ENCODE measurements around the gene CMPK1.

CMPK1 gene

DNA sequence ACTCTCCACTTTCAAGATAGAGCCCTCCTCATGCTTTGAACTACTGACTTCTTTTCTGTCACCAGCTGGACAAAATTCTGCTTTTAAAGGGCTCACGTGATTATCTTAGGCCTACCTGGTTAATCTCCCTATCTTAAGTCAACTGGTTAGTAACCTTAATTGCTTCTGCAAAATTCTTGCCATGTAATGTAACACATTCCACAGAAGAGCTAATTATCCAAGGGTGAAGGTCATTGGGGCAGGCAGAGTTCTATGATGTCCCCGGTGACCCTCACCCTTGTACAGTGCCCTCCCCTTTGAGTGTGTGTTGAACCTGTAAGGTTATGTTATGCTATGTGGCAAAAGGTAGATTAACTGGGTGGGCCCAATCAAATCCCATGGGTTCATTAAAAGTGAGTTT is 57.3 kb downstream of the CMPK1 start:
- TF ChIP-seq, protein P1, sequence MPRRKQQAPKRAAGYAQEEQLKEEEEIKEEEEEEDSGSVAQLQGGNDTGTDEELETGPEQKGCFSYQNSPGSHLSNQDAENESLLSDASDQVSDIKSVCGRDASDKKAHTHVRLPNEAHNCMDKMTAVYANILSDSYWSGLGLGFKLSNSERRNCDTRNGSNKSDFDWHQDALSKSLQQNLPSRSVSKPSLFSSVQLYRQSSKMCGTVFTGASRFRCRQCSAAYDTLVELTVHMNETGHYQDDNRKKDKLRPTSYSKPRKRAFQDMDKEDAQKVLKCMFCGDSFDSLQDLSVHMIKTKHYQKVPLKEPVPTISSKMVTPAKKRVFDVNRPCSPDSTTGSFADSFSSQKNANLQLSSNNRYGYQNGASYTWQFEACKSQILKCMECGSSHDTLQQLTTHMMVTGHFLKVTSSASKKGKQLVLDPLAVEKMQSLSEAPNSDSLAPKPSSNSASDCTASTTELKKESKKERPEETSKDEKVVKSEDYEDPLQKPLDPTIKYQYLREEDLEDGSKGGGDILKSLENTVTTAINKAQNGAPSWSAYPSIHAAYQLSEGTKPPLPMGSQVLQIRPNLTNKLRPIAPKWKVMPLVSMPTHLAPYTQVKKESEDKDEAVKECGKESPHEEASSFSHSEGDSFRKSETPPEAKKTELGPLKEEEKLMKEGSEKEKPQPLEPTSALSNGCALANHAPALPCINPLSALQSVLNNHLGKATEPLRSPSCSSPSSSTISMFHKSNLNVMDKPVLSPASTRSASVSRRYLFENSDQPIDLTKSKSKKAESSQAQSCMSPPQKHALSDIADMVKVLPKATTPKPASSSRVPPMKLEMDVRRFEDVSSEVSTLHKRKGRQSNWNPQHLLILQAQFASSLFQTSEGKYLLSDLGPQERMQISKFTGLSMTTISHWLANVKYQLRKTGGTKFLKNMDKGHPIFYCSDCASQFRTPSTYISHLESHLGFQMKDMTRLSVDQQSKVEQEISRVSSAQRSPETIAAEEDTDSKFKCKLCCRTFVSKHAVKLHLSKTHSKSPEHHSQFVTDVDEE (CRISPR knock-in tag; IDR thresholded peaks at IDR 0.05): no peak
- TF ChIP-seq GLIS3 (CRISPR knock-in tag; IDR thresholded peaks at IDR 0.05): no peak
- TF ChIP-seq SNAI2 (CRISPR knock-in tag; IDR thresholded peaks at IDR 0.05): no peak
- TF ChIP-seq ZNF565 (CRISPR knock-in tag; conservative IDR thresholded peaks at IDR 0.05; ENCODE audit: low read depth): no peak
- TF ChIP-seq, protein P2, sequence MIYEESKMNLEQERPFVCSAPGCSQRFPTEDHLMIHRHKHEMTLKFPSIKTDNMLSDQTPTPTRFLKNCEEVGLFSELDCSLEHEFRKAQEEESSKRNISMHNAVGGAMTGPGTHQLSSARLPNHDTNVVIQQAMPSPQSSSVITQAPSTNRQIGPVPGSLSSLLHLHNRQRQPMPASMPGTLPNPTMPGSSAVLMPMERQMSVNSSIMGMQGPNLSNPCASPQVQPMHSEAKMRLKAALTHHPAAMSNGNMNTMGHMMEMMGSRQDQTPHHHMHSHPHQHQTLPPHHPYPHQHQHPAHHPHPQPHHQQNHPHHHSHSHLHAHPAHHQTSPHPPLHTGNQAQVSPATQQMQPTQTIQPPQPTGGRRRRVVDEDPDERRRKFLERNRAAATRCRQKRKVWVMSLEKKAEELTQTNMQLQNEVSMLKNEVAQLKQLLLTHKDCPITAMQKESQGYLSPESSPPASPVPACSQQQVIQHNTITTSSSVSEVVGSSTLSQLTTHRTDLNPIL (CRISPR knock-in tag; IDR thresholded peaks at IDR 0.05; ENCODE audit: low read depth): no peak
- no peak for TF ChIP-seq ZFP3 (CRISPR knock-in tag; IDR thresholded peaks at IDR 0.05)
- TF ChIP-seq ISL1 (CRISPR knock-in tag; IDR thresholded peaks at IDR 0.05): no peak
- TF ChIP-seq, protein P3, sequence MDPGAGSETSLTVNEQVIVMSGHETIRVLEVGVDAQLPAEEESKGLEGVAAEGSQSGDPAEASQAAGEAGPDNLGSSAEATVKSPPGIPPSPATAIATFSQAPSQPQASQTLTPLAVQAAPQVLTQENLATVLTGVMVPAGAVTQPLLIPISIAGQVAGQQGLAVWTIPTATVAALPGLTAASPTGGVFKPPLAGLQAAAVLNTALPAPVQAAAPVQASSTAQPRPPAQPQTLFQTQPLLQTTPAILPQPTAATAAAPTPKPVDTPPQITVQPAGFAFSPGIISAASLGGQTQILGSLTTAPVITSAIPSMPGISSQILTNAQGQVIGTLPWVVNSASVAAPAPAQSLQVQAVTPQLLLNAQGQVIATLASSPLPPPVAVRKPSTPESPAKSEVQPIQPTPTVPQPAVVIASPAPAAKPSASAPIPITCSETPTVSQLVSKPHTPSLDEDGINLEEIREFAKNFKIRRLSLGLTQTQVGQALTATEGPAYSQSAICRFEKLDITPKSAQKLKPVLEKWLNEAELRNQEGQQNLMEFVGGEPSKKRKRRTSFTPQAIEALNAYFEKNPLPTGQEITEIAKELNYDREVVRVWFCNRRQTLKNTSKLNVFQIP (CRISPR knock-in tag; IDR thresholded peaks at IDR 0.05; ENCODE audit: borderline replicate concordance, low read depth): no peak
- no peak for TF ChIP-seq RARB (CRISPR knock-in tag; IDR thresholded peaks at IDR 0.05)
- ATAC-seq: no peak

DNA sequence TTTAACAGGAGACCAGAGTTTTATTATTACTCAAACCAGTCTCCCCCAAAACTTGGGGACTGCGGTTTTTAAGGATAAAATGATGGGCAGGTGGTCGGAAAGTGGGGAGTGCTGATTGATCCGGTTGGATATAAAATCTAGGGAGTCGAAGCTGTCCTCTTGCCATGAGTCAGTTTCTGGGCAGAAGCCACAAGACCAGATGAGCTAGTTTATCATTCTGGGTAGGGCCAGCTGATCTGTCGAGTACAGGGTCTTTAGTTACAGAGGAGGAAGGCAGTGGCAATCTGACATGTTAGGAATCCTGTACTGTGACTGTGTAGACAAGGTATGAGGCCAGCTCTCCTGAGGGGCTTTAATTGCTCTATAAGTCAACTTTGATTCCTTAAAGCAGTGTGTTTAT is 59.6 kb downstream of the CMPK1 start:
- TF ChIP-seq ISL1 (CRISPR knock-in tag; IDR thresholded peaks at IDR 0.05): no peak
- TF ChIP-seq RARB (CRISPR knock-in tag; IDR thresholded peaks at IDR 0.05): no peak
- no peak for TF ChIP-seq ZFP3 (CRISPR knock-in tag; IDR thresholded peaks at IDR 0.05)
- TF ChIP-seq PPARA (CRISPR knock-in tag; IDR thresholded peaks at IDR 0.05; ENCODE audit: borderline replicate concordance): no peak
- TF ChIP-seq OSR1 (CRISPR knock-in tag; IDR thresholded peaks at IDR 0.05): no peak
- TF ChIP-seq, protein P2 (CRISPR knock-in tag; IDR thresholded peaks at IDR 0.05; ENCODE audit: low read depth): no peak
- TF ChIP-seq ZNF565 (CRISPR knock-in tag; conservative IDR thresholded peaks at IDR 0.05; ENCODE audit: low read depth): no peak
- TF ChIP-seq GLIS3 (CRISPR knock-in tag; IDR thresholded peaks at IDR 0.05): no peak
- no peak for TF ChIP-seq TOX (CRISPR knock-in tag; IDR thresholded peaks at IDR 0.05; ENCODE audit: borderline replicate concordance)
- TF ChIP-seq, protein P1 (CRISPR knock-in tag; IDR thresholded peaks at IDR 0.05): no peak
- TF ChIP-seq SNAI2 (CRISPR knock-in tag; IDR thresholded peaks at IDR 0.05): no peak
- TF ChIP-seq ESRRG (CRISPR knock-in tag; IDR thresholded peaks at IDR 0.05): no peak
- TF ChIP-seq ARNTL (CRISPR knock-in tag; IDR thresholded peaks at IDR 0.05; ENCODE audit: borderline replicate concordance, low read depth): no peak
- no peak for TF ChIP-seq ZNF70 (CRISPR knock-in tag; IDR thresholded peaks at IDR 0.05)
- no peak for TF ChIP-seq BACH2 (CRISPR knock-in tag; IDR thresholded peaks at IDR 0.05; ENCODE audit: borderline replicate concordance)
- ATAC-seq: no peak

DNA sequence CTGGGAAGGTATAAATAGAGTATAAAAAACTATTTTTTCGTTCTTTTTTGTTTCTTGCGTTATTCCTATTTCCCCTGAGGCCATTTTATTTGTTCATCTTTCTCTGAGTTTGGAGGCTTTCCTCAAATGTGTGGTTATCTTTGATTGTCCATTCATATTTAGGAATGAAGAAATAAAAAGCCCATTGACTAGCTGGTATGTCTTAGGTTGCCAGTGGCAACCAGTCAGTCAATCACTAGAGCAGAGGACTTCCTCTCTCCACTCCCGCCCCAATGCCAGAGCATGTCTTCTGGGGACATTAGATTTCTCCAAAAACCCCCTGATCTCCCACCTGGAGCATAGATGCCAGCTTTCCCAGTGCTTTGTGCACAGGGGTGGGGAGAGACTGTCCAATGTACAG is 61.8 kb downstream of the CMPK1 start:
- ATAC-seq: no peak
- no peak for TF ChIP-seq SNAI2 (CRISPR knock-in tag; IDR thresholded peaks at IDR 0.05)
- TF ChIP-seq TOX (CRISPR knock-in tag; IDR thresholded peaks at IDR 0.05; ENCODE audit: borderline replicate concordance): no peak
- TF ChIP-seq ZNF70 (CRISPR knock-in tag; IDR thresholded peaks at IDR 0.05): no peak
- no peak for TF ChIP-seq ISL1 (CRISPR knock-in tag; IDR thresholded peaks at IDR 0.05)
- TF ChIP-seq ZFP3 (CRISPR knock-in tag; IDR thresholded peaks at IDR 0.05): no peak
- no peak for TF ChIP-seq CSDC2 (CRISPR knock-in tag; IDR thresholded peaks at IDR 0.05)
- no peak for TF ChIP-seq ZC3H10 (CRISPR knock-in tag; IDR thresholded peaks at IDR 0.05)
- TF ChIP-seq, protein P4, sequence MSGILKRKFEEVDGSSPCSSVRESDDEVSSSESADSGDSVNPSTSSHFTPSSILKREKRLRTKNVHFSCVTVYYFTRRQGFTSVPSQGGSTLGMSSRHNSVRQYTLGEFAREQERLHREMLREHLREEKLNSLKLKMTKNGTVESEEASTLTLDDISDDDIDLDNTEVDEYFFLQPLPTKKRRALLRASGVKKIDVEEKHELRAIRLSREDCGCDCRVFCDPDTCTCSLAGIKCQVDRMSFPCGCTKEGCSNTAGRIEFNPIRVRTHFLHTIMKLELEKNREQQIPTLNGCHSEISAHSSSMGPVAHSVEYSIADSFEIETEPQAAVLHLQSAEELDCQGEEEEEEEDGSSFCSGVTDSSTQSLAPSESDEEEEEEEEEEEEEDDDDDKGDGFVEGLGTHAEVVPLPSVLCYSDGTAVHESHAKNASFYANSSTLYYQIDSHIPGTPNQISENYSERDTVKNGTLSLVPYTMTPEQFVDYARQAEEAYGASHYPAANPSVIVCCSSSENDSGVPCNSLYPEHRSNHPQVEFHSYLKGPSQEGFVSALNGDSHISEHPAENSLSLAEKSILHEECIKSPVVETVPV (CRISPR knock-in tag; IDR thresholded peaks at IDR 0.05): no peak
- no peak for TF ChIP-seq ZFP30 (CRISPR knock-in tag; IDR thresholded peaks at IDR 0.05)
- TF ChIP-seq ESRRG (CRISPR knock-in tag; IDR thresholded peaks at IDR 0.05): no peak
- no peak for TF ChIP-seq BACH2 (CRISPR knock-in tag; IDR thresholded peaks at IDR 0.05; ENCODE audit: borderline replicate concordance)
- TF ChIP-seq, protein P5, sequence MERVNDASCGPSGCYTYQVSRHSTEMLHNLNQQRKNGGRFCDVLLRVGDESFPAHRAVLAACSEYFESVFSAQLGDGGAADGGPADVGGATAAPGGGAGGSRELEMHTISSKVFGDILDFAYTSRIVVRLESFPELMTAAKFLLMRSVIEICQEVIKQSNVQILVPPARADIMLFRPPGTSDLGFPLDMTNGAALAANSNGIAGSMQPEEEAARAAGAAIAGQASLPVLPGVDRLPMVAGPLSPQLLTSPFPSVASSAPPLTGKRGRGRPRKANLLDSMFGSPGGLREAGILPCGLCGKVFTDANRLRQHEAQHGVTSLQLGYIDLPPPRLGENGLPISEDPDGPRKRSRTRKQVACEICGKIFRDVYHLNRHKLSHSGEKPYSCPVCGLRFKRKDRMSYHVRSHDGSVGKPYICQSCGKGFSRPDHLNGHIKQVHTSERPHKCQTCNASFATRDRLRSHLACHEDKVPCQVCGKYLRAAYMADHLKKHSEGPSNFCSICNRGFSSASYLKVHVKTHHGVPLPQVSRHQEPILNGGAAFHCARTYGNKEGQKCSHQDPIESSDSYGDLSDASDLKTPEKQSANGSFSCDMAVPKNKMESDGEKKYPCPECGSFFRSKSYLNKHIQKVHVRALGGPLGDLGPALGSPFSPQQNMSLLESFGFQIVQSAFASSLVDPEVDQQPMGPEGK (CRISPR knock-in tag; IDR thresholded peaks at IDR 0.05; ENCODE audit: borderline replicate concordance): no peak
- no peak for TF ChIP-seq PPARA (CRISPR knock-in tag; IDR thresholded peaks at IDR 0.05; ENCODE audit: borderline replicate concordance)
- TF ChIP-seq ZNF565 (CRISPR knock-in tag; conservative IDR thresholded peaks at IDR 0.05; ENCODE audit: low read depth): no peak
